HUES6 (cell line): ENCODE results near the gene DNAH3.

ENCODE experiments used
- H3K27ac ChIP-seq: 2 replicates; pipeline ENCODE4 v1.7.0; 2013; ENCODE audit warnings: low read depth, mild to moderate bottlenecking, low read length, inconsistent platforms
- H3K27me3 ChIP-seq: 2 replicates; pipeline ENCODE4 v1.6.1; 2013; ENCODE audit warnings: low read length; ENCODE audit not compliant: control insufficient read depth, insufficient read depth
- H3K36me3 ChIP-seq: 2 replicates; pipeline ENCODE4 v1.6.1; 2013; ENCODE audit warnings: low read length; ENCODE audit not compliant: control insufficient read depth, insufficient read depth
- H3K4me1 ChIP-seq: 2 replicates; pipeline ENCODE4 v1.6.1; 2013; ENCODE audit warnings: low read length; ENCODE audit not compliant: control insufficient read depth, insufficient read depth
- H3K4me3 ChIP-seq: 2 replicates; pipeline ENCODE4 v1.5.1; 2013; ENCODE audit warnings: low read depth, low read length
- H3K9ac ChIP-seq: one replicate; pipeline ENCODE4 v1.6.1; 2013; ENCODE audit warnings: mild to moderate bottlenecking, low read length
- H3K9me3 ChIP-seq: 2 replicates; pipeline ENCODE4 v1.6.1; 2013; ENCODE audit warnings: low read depth, low read length; ENCODE audit not compliant: control insufficient read depth, insufficient read depth

DNAH3 gene

DNA sequence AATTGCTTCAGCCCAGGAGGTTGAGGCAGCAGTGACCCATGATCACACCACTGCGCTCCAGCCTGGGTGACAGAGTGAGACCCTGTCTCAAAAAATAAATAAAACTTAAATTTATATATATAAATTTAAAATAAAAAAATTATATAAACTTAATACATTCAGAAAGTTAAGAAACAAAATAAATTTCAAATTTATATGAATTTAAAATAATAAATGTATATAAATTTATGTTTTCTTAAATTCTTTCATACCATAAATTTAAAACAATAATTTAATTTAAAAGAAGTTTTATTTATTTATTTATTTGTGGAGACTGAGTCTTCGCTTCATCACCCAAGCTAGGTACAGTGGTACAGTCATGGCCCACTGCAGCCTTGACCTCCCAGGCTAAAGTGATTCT is 229.8 kb downstream of the DNAH3 start:
- H3K36me3 ChIP-seq: peaks cover 11% of the 10 kb centered on the region; the same call in 1 of the 2 replicates
- H3K4me1 ChIP-seq: peaks cover 7% of the 10 kb centered on the region
- H3K27me3 ChIP-seq: no peaks in the 10 kb centered on the region
- H3K9me3 ChIP-seq: no peaks in the 10 kb centered on the region
- no peak overlapping the region for H3K9ac ChIP-seq
- H3K27ac ChIP-seq: no peak overlapping the region
- H3K4me3 ChIP-seq: no peak overlapping the region

DNA sequence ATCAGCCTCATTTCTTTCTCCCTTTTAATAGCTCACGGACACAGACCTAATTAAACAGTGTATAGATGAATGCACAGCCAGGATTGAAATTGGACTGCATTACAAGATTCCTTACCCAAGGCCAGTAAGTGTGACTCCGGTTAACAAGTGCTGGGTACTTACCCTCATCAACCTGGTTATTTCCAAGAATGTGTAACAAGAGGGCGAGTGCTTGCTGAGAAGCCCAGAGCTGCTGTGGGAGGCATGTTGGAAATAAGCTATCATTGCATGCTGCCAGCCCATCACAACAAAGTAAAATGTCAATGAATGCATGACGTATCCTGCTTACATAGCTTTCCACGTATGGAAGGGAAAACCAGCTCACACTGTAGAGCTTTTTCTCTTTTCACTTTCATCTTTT is 230.6 kb downstream of the DNAH3 start:
- no peak overlapping the region for H3K27ac ChIP-seq
- H3K27me3 ChIP-seq: no peaks in the 10 kb centered on the region
- H3K36me3 ChIP-seq: 0 out of 2 replicates have a peak, but pooled peaks cover 11% of the 10 kb centered on the region
- no peak overlapping the region for H3K9ac ChIP-seq
- H3K4me3 ChIP-seq: no peak overlapping the region
- no peaks in the 10 kb centered on the region for H3K9me3 ChIP-seq
- peaks cover 9% of the 10 kb centered on the region for H3K4me1 ChIP-seq

DNA sequence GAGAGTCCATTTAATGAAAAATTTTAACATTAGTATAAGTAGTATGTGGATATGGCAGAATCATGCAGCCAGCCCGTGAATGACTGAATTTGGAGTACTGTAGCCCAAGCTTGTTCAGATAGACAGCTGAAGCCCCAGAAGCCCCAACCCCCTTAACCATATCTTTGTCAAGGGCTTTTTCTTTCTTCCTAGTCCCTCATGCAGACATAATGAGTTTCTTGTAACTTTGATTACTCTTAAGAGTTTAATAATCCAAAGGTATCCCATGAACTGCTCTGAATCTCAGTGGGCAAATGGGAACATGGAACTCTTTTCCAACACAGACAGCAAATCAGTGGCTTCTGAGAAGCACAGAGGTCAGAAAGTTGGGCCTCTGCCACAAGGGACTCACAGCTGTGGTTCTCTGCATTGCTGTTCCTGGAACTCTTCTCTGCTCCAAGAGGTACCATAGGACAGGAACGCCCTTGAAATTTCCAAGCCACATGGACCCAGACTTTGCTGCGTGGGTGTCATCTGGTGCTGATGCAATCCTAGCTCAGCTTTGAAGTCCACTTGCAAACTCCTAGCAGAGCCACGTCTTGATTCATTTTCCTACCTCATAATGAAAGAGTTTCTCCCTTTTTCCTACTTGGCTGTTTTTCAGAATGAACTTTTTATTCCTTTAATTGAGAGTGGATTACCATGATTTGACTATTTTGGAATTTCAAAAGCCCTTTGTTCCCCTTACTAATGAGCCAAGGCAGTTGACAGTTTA is 232.0 kb downstream of the DNAH3 start:
- H3K27me3 ChIP-seq: no peaks in the 10 kb centered on the region
- no peak overlapping the region for H3K9ac ChIP-seq
- no peak overlapping the region for H3K27ac ChIP-seq
- H3K9me3 ChIP-seq: no peaks in the 10 kb centered on the region
- peaks cover 12% of the 10 kb centered on the region for H3K4me1 ChIP-seq
- no peak overlapping the region for H3K4me3 ChIP-seq
- 0 out of 2 replicates have a peak, but pooled peaks cover 8% of the 10 kb centered on the region for H3K36me3 ChIP-seq

DNA sequence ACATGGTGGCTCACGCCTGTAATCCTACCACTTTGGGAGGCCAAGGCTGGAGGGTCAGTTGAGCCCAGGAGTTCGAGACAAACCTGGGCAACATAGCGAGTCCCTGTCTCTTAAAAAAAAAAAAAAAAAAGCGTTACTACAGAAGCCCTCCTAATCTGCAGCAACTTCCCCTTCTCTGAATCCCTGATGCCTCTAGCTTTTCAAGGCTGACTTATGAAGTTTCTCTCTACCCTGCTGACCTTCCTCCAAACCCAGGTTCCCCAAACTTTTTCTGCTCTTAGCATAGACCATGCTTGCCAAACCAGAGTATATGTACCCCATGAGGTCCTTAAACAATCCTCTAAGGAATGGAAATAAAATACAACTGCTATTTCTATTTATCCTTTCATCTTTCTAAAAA is 233.7 kb downstream of the DNAH3 start:
- Histone ChIP-seq H3K27ac (no peak overlapping the region), H3K4me1 (peaks cover 12% of the 10 kb centered on the region), H3K4me3 (no peak overlapping the region), H3K27me3 (no peaks in the 10 kb centered on the region), H3K36me3 (0 out of 2 replicates have a peak, but pooled peaks cover 8% of the 10 kb centered on the region), H3K9me3 (no peaks in the 10 kb centered on the region), H3K9ac (no peak overlapping the region)

DNA sequence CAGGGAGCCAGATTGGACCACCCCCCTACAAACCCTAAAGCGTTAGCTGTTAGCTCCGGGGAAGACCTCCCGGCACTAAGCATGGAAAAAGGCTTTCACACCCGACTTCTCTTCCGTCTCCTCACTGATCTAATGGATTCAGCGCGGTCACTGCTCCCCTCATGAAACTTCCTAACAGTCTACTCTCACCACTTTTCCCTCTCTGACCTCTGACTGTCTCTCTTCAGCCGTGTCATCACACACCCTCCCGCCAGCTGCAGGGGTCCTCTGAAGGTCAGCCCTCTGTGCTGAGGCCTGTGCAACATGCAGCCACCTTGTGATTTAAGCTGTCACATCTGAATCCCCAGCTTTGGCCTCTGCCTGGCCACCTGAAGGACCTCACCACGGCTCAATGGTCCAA is 234.4 kb downstream of the DNAH3 start:
- Histone ChIP-seq H3K9me3 (no peaks in the 10 kb centered on the region), H3K4me3 (no peak overlapping the region), H3K4me1 (peaks cover 12% of the 10 kb centered on the region), H3K27me3 (no peaks in the 10 kb centered on the region), H3K36me3 (0 out of 2 replicates have a peak, but pooled peaks cover 8% of the 10 kb centered on the region), H3K9ac (no peak overlapping the region), H3K27ac (no peak overlapping the region)

DNA sequence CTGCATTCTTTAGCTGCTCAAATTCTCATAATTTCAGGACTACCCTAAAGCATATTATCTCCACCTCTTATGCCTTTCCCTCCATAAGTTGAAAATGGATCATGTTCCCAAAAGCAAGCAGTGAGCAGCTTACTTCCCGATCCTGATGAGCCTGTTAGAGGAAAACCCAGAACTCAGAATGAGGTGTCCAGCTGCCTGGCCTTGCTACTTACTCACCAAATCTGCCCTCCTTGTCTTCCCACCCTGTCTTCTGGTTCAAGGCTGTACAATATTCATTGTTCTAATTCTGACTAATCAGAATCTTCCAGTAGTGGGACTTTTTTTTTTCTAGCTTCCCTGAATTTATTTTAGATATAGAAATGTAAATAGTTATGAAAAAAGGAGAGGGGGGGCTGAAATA is 239.3 kb downstream of the DNAH3 start:
- H3K27ac ChIP-seq: no peak overlapping the region
- 0 out of 2 replicates have a peak, but pooled peaks cover 2% of the 10 kb centered on the region for H3K36me3 ChIP-seq
- peaks cover 5% of the 10 kb centered on the region; the same call in 1 of the 2 replicates for H3K4me1 ChIP-seq
- H3K9me3 ChIP-seq: no peaks in the 10 kb centered on the region
- no peak overlapping the region for H3K4me3 ChIP-seq
- H3K27me3 ChIP-seq: no peaks in the 10 kb centered on the region
- H3K9ac ChIP-seq: no peak overlapping the region

DNA sequence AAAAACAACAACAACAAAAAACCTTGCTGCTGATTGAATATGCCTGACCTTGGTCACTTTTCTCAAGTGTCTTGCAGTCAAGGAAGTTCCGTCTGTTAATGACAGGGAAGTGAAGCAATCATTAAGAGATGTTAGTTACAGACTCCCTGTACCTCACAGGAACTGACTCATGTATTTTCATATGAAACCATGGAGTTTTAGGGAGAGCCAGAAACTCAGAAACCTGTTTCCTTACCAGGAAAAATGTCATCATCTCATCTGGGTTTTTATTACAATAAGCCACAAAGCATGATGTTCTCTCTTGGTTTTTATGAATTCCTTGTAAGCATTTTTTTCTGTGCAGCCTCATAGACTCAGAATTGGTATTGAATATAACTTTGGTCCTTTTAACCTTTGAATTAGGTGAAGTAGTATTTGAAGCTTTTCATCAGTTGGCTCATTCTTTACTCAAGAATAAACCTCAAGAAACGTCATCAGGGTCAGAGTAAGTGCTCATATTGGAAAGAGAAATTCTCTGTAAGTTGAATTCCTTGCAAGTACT is 239.8 kb downstream of the DNAH3 start:
- H3K9ac ChIP-seq: no peak overlapping the region
- no peaks in the 10 kb centered on the region for H3K27me3 ChIP-seq
- H3K9me3 ChIP-seq: no peaks in the 10 kb centered on the region
- H3K4me1 ChIP-seq: peaks cover 5% of the 10 kb centered on the region; the same call in 1 of the 2 replicates
- H3K27ac ChIP-seq: no peak overlapping the region
- no peaks in the 10 kb centered on the region for H3K36me3 ChIP-seq
- no peak overlapping the region for H3K4me3 ChIP-seq

DNA sequence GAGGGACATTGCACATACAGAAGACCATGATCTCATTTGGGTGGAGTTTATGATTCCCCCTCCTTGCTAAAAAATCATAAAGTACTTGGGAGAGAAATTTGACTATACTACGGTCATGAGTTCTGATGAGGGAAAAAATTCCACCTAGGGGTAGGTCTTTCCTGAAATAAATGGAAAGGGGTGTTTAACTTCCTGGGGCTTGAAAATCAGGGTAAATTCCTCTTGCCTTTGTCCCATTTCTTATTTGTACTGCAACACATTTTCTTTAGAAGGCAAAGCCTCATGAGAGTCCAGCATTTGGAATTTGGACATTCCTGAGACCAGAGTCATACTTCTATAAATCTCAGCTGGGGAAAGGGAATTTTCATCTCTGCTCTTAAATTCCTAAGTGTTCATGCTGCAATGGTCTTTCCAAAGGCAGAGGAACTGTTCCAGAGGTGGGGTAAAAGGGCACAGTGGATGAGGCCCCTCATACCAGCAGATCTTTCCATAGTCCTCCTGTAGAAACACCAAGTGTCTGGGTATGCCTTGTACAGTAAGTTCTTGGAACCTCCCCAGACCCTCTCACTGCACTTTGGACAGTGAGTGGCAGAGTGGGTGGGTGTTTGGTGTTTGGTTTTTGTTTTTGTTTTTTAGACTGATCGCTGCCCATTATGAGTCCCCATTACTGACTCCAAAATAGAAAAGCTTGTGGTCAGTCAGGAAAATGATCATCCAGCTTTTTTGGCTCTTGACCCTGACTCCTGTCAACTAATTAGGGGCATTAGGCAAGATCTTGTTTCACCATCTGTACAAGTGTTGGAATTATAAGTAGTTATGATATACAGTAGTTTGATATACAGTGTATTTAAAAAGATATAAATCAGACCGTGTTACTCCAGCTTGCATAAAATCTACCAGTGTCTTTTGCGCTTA is 244.0 kb downstream of the DNAH3 start:
- Histone ChIP-seq H3K9me3 (no peaks in the 10 kb centered on the region), H3K9ac (no peak overlapping the region), H3K27ac (no peak overlapping the region), H3K4me1 (peaks cover 4% of the 10 kb centered on the region; the same call in 1 of the 2 replicates), H3K27me3 (no peaks in the 10 kb centered on the region), H3K36me3 (no peaks in the 10 kb centered on the region), H3K4me3 (no peak overlapping the region)

DNA sequence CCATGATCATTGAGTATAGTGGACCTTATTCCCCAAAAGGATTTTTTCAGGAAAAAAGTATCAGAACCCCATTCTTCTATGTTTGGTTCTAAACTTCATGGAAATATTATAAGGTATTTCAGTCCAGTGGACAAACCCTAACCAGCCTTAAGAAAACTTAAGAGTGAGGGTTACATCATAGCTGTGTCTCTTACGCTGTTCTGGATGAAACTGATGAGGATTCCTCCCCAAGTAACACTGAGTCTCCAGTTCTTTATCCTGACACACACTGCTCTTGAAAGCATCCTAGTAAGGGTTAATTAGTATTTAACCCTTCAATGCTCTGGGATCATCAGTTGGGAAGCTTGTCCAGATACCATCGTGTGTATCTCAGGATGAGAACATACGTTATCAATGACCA is 245.1 kb downstream of the DNAH3 start:
- no peaks in the 10 kb centered on the region for H3K9me3 ChIP-seq
- no peak overlapping the region for H3K4me3 ChIP-seq
- H3K4me1 ChIP-seq: peaks cover 4% of the 10 kb centered on the region; the same call in 1 of the 2 replicates
- no peak overlapping the region for H3K27ac ChIP-seq
- H3K27me3 ChIP-seq: no peaks in the 10 kb centered on the region
- no peaks in the 10 kb centered on the region for H3K36me3 ChIP-seq
- no peak overlapping the region for H3K9ac ChIP-seq

DNA sequence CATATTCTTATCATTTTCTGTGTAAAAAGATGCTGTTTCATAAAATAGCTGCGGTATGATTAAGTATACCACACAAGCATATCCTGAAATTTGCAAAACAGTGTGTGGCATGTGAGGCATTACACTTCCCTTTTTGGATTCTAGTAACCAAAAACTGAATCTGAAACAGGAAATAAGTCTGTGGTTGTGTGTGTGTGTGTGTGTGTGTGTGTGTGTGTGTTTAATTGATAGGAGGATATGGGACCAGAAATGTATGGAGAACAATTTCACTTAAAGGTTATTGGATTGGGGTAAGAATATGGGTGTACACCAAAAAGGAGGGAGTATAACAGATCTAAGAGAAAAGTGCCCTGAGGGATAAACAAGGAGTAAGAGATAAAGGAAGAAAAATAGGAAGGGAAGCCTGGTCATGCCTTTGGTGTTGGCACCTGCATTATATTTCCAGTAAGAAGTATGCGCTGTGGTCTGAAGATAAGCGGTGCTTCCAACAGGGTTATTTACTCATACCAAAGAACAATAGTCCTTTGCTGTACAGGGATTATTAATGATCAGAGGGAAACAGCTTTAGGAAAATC is 246.1 kb downstream of the DNAH3 start:
- H3K27ac ChIP-seq: no peak overlapping the region

More for the DNA sequence above, 246.1 kb downstream of the DNAH3 start:
- Histone ChIP-seq H3K4me3 (no peak overlapping the region), H3K27me3 (no peaks in the 10 kb centered on the region), H3K4me1 (peaks cover 4% of the 10 kb centered on the region; the same call in 1 of the 2 replicates), H3K9ac (no peak overlapping the region), H3K36me3 (no peaks in the 10 kb centered on the region), H3K9me3 (no peaks in the 10 kb centered on the region)
